Measurements from ENCODE around the gene KIF1C. TPM values are rescaled to one million over a fixed set of nuclear protein-coding genes. Genes with fewer than 3 reads are reported as not detected.
A peak's percentile ranks its signal among the peaks of the same experiment; 100 is the strongest.

Gene KIF1C
- total and polyA plus RNA-seq, 8 donors, result 48.9 to 239 (median 68.5) TPM

GRCh38 chr17:4969047-4969550, 28.7 kb upstream of the KIF1C start:
- Histone ChIP-seq H3K27ac (peak overlapping the region; percentile 93 to 94), H3K9me3 (no peaks in the 10 kb centered on the region), H3K27me3 (no peaks in the 10 kb centered on the region), H3K4me3 (peak overlapping the region; percentile 48 to 67), H3K36me3 (peaks cover 0 to 56% of the 10 kb centered on the region in 2 donors), H3K4me1 (peaks cover 17 to 57% of the 10 kb centered on the region in 2 donors)
- no peak for DNase-seq
- TF ChIP-seq CTCF (IDR thresholded peaks at IDR 0.05), result no peak
- intact Hi-C loops (cut with DNase I), result no loop called here
- no peak for ATAC-seq

- no peak for TF ChIP-seq CTCF (IDR thresholded peaks at IDR 0.05)
- DNase-seq (no peak), ATAC-seq (no peak)
- H3K9me3 ChIP-seq, result no peaks in the 10 kb centered on the region
- peaks cover 17 to 61% of the 10 kb centered on the region in 2 donors for H3K4me1 ChIP-seq
- intact Hi-C loops (cut with DNase I), result loop anchor here in 1 of 2 donors (10.0 kb wide), 1 partner anchor 65 kb away; the partner anchor contains the start of gene CHRNE
- peaks cover 0 to 62% of the 10 kb centered on the region in 2 donors for H3K36me3 ChIP-seq
- H3K27me3 ChIP-seq, result no peaks in the 10 kb centered on the region
- peak overlapping the region in 1 of 2 donors; percentile 67 for H3K4me3 ChIP-seq
- peak overlapping the region; percentile 93 to 94 for H3K27ac ChIP-seq
Measured at GRCh38 chr17:4969551-4970173, 28.1 kb upstream of the KIF1C start.

GRCh38 chr17:4970273-4970672, 27.5 kb upstream of the KIF1C start:
- H3K27me3 ChIP-seq, result no peaks in the 10 kb centered on the region
- DNase-seq (no peak), ATAC-seq (no peak)
- intact Hi-C loops (cut with DNase I), result loop anchor here in 1 of 2 donors (10.0 kb wide), 1 partner anchor 65 kb away; the partner anchor contains the start of gene CHRNE
- TF ChIP-seq CTCF (IDR thresholded peaks at IDR 0.05), result no peak
- no peak overlapping the region for H3K4me3 ChIP-seq
- H3K36me3 ChIP-seq, result peaks cover 0 to 67% of the 10 kb centered on the region in 2 donors
- H3K9me3 ChIP-seq, result no peaks in the 10 kb centered on the region
- peak overlapping the region; percentile 93 to 94 for H3K27ac ChIP-seq
- H3K4me1 ChIP-seq, result peaks cover 17 to 58% of the 10 kb centered on the region in 2 donors

- no peak overlapping the region for H3K27ac ChIP-seq
- ATAC-seq (no peak), DNase-seq (no peak)
- TF ChIP-seq CTCF (IDR thresholded peaks at IDR 0.05), result no peak
- peaks cover 0 to 82% of the 10 kb centered on the region in 2 donors for H3K36me3 ChIP-seq
- no peak overlapping the region for H3K4me3 ChIP-seq
- H3K9me3 ChIP-seq, result no peaks in the 10 kb centered on the region
- intact Hi-C loops (cut with DNase I), result loop anchor here in 1 of 2 donors (10.0 kb wide), 1 partner anchor 67 kb away; the partner anchor contains the start of gene CHRNE
- peaks cover 11 to 47% of the 10 kb centered on the region in 2 donors for H3K4me1 ChIP-seq
- no peaks in the 10 kb centered on the region for H3K27me3 ChIP-seq
Measured at GRCh38 chr17:4971826-4972225, 25.9 kb upstream of the KIF1C start.

GRCh38 chr17:4972322-4972721, 25.4 kb upstream of the KIF1C start:
- no peak overlapping the region for H3K4me3 ChIP-seq
- no peaks in the 10 kb centered on the region for H3K27me3 ChIP-seq
- no peak for ATAC-seq
- no peaks in the 10 kb centered on the region for H3K9me3 ChIP-seq
- H3K36me3 ChIP-seq, result peaks cover 0 to 87% of the 10 kb centered on the region in 2 donors
- H3K27ac ChIP-seq, result no peak overlapping the region
- no peak for TF ChIP-seq CTCF (IDR thresholded peaks at IDR 0.05)
- peaks cover 11 to 47% of the 10 kb centered on the region in 2 donors for H3K4me1 ChIP-seq
- no peak for DNase-seq
- intact Hi-C loops (cut with DNase I), result loop anchor here in 1 of 2 donors (10.0 kb wide), 1 partner anchor 68 kb away; the partner anchor contains the start of gene CHRNE
